K562 (cell line): ENCODE data around the gene SMIM10L2A. TPM values are rescaled to one million over a fixed set of nuclear protein-coding genes. Genes with fewer than 3 reads are reported as not detected.

Experiments
- ATAC-seq: fragments of 200-7000 bp; cut with Tn5 transposase; 3 replicates; pipeline ENCODE4 v1.9.1; 2020; ENCODE audit warnings: moderate library complexity
- BruUV-seq: library from RNA; stranded (reverse); fragments of 400-500 nt; replicated peaks from 2 replicates; lab custom pipeline; 2021; lab: Mats Ljungman, UMichigan
- CTCF ChIA-PET: fragments of 300-600 bp; formaldehyde crosslinking; extraction: SDS; loops from one replicate; lab custom pipeline; 2021; ENCODE audit warnings: low intra/inter-chr PET ratio; lab: Yijun Ruan, JAX
- POLR2A ChIA-PET: fragments of 300-600, 350-650 bp; sonication (Branson Sonifier 250); formaldehyde crosslinking; extraction: SDS; loops from one replicate; lab custom pipeline; 2021; ENCODE audit warnings: antibody characterized with exemption, inconsistent platforms; lab: Yijun Ruan, JAX
- DNase-seq, 4 experiments: peaks; one replicate each; pipeline versions ENCODE4 v3.0.0 to v3.0.0-alpha.2; 2011 to 2018; ENCODE audit warnings: low spot score in 3 of 4, mixed read lengths in 3 of 4; ENCODE audit errors: extremely low read depth in 1 of 4
- FAIRE-seq: peaks from 2 replicates; lab custom pipeline; 2011; peaks lifted over from hg19 to GRCh38; lab: Jason Lieb, UNC
- H2AFZ ChIP-seq: 2 replicates; pipeline ENCODE4 v1.6.0; 2011; ENCODE audit warnings: low read depth, low read length, control low read depth, inconsistent platforms
- H3K27ac ChIP-seq: fragments of 200-600 bp; 3 replicates; pipeline ENCODE4 v1.8.0; 2011; ENCODE audit warnings: low read depth, mild to moderate bottlenecking, control low read depth, inconsistent platforms, low read length, moderate library complexity, mixed read lengths; ENCODE audit errors: extremely low read depth
- H3K27me3 ChIP-seq, 2 experiments: fragments of 300-600 bp in 1 of 2; 2 replicates in 1 of 2; 3 replicates in 1 of 2; pipeline versions ENCODE4 v1.6.0 to v1.8.0; 2011; ENCODE audit warnings: inconsistent platforms in 2 of 2, low read length in 2 of 2, mild to moderate bottlenecking in 1 of 2, mixed read lengths in 1 of 2, moderate library complexity in 1 of 2; ENCODE audit not compliant: control insufficient read depth in 2 of 2, insufficient read depth in 2 of 2
- H3K36me3 ChIP-seq: fragments of 300-600 bp; 3 replicates; pipeline ENCODE4 v1.8.0; 2011; ENCODE audit warnings: mild to moderate bottlenecking, low read length, inconsistent platforms; ENCODE audit not compliant: control insufficient read depth, insufficient read depth
- H3K4me1 ChIP-seq, 2 experiments: fragments of 200-600 bp in 1 of 2; replicated peaks in 1 of 2; 2 replicates in 1 of 2; 3 replicates in 1 of 2; pipeline versions ENCODE4 v1.5.1 to v1.8.0; 2011; ENCODE audit warnings: inconsistent platforms in 2 of 2, low read length in 2 of 2, mild to moderate bottlenecking in 1 of 2, mixed read lengths in 1 of 2, moderate library complexity in 1 of 2; ENCODE audit not compliant: control insufficient read depth in 2 of 2, insufficient read depth in 2 of 2
- H3K4me2 ChIP-seq: 2 replicates; pipeline ENCODE4 v1.6.1; 2011; ENCODE audit warnings: low read length, control low read depth, inconsistent platforms, mixed read lengths; ENCODE audit not compliant: insufficient read depth
- H3K4me3 ChIP-seq: fragments of 200-600 bp; sonication (generic), shearing (Covaris generic); 2 replicates; pipeline ENCODE4 v1.5.1; 2016; ENCODE audit warnings: control low read depth, inconsistent platforms
- H3K79me2 ChIP-seq: fragments of 200-600 bp; 3 replicates; pipeline ENCODE4 v1.8.0; 2011; ENCODE audit warnings: low read length, inconsistent platforms; ENCODE audit not compliant: control insufficient read depth, insufficient read depth
- H3K9ac ChIP-seq, 2 experiments: 2 replicates each; pipeline versions ENCODE4 v1.6.0 to v1.6.1; 2011; ENCODE audit warnings: low read depth in 2 of 2, low read length in 2 of 2, control low read depth in 1 of 2, inconsistent platforms in 1 of 2, mild to moderate bottlenecking in 1 of 2, mixed read lengths in 1 of 2; ENCODE audit not compliant: insufficient read depth in 1 of 2
- H3K9me1 ChIP-seq: one replicate; pipeline ENCODE4 v1.6.0; 2011; ENCODE audit warnings: inconsistent platforms, mild to moderate bottlenecking, low read length, moderate library complexity; ENCODE audit not compliant: control insufficient read depth, insufficient read depth
- H3K9me3 ChIP-seq: replicated peaks from 2 replicates; pipeline ENCODE4 v1.5.1; 2011; ENCODE audit warnings: low read depth, low read length, inconsistent platforms; ENCODE audit not compliant: control insufficient read depth, insufficient read depth
- H4K20me1 ChIP-seq: replicated peaks from 2 replicates; pipeline ENCODE4 v1.6.1; 2011; ENCODE audit warnings: low read length, inconsistent platforms, mixed read lengths; ENCODE audit not compliant: control insufficient read depth, insufficient read depth
- BRF1 ChIP-seq: IDR thresholded peaks from 3 replicates; pipeline ENCODE4 v1.6.1; 2011; ENCODE audit warnings: borderline replicate concordance, mild to moderate bottlenecking; ENCODE audit not compliant: insufficient read length; ENCODE audit errors: extremely low read depth
- CCAR2 ChIP-seq: fragments of 200-400 bp; formaldehyde crosslinking; IDR thresholded peaks from 2 replicates; pipeline ENCODE4 v1.6.1; 2017; ENCODE audit warnings: mild to moderate bottlenecking, low read depth, low read length
- ETV6 ChIP-seq, 3 experiments: fragments of 150-350 bp in 1 of 3; sonication (generic) in 1 of 3; formaldehyde crosslinking in 1 of 3; IDR thresholded peaks; 2 replicates each; pipeline versions ENCODE4 v1.6.1 to v1.8.0; 2014 to 2022; ENCODE audit warnings: borderline replicate concordance in 2 of 3, low read depth in 2 of 3, antibody characterized with exemption in 1 of 3, low read length in 1 of 3, mild to moderate bottlenecking in 1 of 3, missing genetic modification reagents in 1 of 3
- HLTF ChIP-seq: fragments of 450-650 bp; IDR thresholded peaks from 2 replicates; pipeline ENCODE4 v1.6.1; 2016
- LCOR ChIP-seq: sonication (generic); formaldehyde crosslinking; IDR thresholded peaks from 2 replicates; pipeline ENCODE4 v1.8.0; 2022; ENCODE audit warnings: mild to moderate bottlenecking, missing genetic modification reagents
- PPARD ChIP-seq: fragments of 250-450 bp; sonication (Bioruptor Pico); IDR thresholded peaks from 2 replicates; pipeline ENCODE4 v1.8.0; 2022; ENCODE audit warnings: inconsistent platforms, mild to moderate bottlenecking, moderate library complexity
- SMC3 ChIP-seq: conservative IDR thresholded peaks from 2 replicates; pipeline ENCODE4 v1.6.1; 2011; ENCODE audit warnings: low read depth, low read length, improper control_type of control experiment; ENCODE audit not compliant: insufficient read depth
- STAT6 ChIP-seq: sonication (generic); formaldehyde crosslinking; IDR thresholded peaks from 2 replicates; pipeline ENCODE4 v1.8.1; 2023; ENCODE audit warnings: mild to moderate bottlenecking, missing genetic modification reagents
- TARDBP ChIP-seq: fragments of 450-650 bp; IDR thresholded peaks from 2 replicates; pipeline ENCODE4 v1.6.1; 2016
- TRIM24 ChIP-seq, 2 experiments: fragments of 450-650 bp; IDR thresholded peaks; 2 replicates each; pipeline ENCODE4 v1.6.1; 2016
- U2AF2 ChIP-seq: fragments of 200-400 bp; formaldehyde crosslinking; optimal IDR thresholded peaks from 2 replicates; pipeline ENCODE3; 2017; ENCODE audit warnings: low read depth, mild to moderate bottlenecking, low read length
- WHSC1 ChIP-seq: IDR thresholded peaks from one replicate; pipeline ENCODE4 v1.6.1; 2012; ENCODE audit warnings: low read length, control low read depth, inconsistent platforms
- ZFP30 ChIP-seq: fragments of 250-450 bp; sonication (Bioruptor Pico); IDR thresholded peaks from 2 replicates; pipeline ENCODE4 v1.8.0; 2022; ENCODE audit warnings: moderate library complexity, mild to moderate bottlenecking, inconsistent platforms, borderline replicate concordance
- ZNF232 ChIP-seq: sonication (generic); formaldehyde crosslinking; IDR thresholded peaks from 2 replicates; pipeline ENCODE4 v1.8.0; 2022; ENCODE audit warnings: mild to moderate bottlenecking, missing genetic modification reagents
- ZNF436 ChIP-seq: fragments of 250-450, 450-650 bp; sonication (Bioruptor Pico); formaldehyde crosslinking; IDR thresholded peaks from 2 replicates; pipeline ENCODE4 v1.7.0; 2020; ENCODE audit warnings: mild to moderate bottlenecking
- ZNF780A ChIP-seq: fragments of 250-450 bp; sonication (Bioruptor Pico); IDR thresholded peaks from 2 replicates; pipeline ENCODE4 v1.5.0; 2021; ENCODE audit warnings: mild to moderate bottlenecking
- ZNF79 ChIP-seq: fragments of 250-450 bp; sonication (Bioruptor Pico); IDR thresholded peaks from 2 replicates; pipeline ENCODE4 v1.4.0; 2020; ENCODE audit warnings: low read depth, mild to moderate bottlenecking, moderate library complexity
- WGBS: fragments of 100-300 bp; shearing (Covaris generic); methylation state at CpG from one replicate; pipeline ENCODE4 v1.1.6; 2016; ENCODE audit warnings: low coverage, mixed read lengths; ENCODE audit not compliant: insufficient coverage; ENCODE audit errors: missing lambda C conversion rate; 5-methylcytosine and 5-hydroxymethylcytosine counted together
- in situ Hi-C: fragments of 300-500 bp; cut with MboI; formaldehyde crosslinking; loops from 4 replicates; pipeline ENCODE4 v1.15.0; 2018; ENCODE audit warnings: inconsistent platforms, mixed read lengths
- intact Hi-C: fragments of 100-400 bp; cut with micrococcal nuclease; formaldehyde crosslinking; loops from 2 replicates; pipeline ENCODE4 v1.14.2; 2022
- polyA plus RNA-seq, 8 experiments: library from polyadenylated mRNA; depleted of rRNA in 4 of 8; stranded (reverse) in 5 of 8; unstranded in 3 of 8; fragments of >200 nt; fragmentation: Nextera tagmentation in 2 of 8; fragmentation: Illumina TruSeq in 1 of 8; extraction: Ambion mirVana in 2 of 8; extraction: Trizol in 1 of 8; gene quantifications; 2 replicates each; pipeline versions ENCODE4 v1.2.1 to v1.2.3, GENCODE V29; 2011 to 2014; ENCODE audit warnings: inconsistent platforms in 1 of 8, missing spikeins in 1 of 8
- total RNA-seq, 7 experiments: library from RNA; depleted of rRNA in 6 of 7; stranded (reverse); fragments of >200 nt in 6 of 7; fragmentation: Illumina TruSeq in 2 of 7; extraction: Trizol in 2 of 7; gene quantifications; 2 replicates each; pipeline versions ENCODE4 v1.2.1 to v1.2.3, GENCODE V29; 2011 to 2021; ENCODE audit warnings: low replicate concordance in 1 of 7

The SMIM10L2A gene
- total and polyA plus RNA-seq, 9 of the 15 experiments (the other 6 are each of a cell fraction or from before 2014, with no cell fraction given): 0.03 to 0.14 (median 0.09) TPM; not detected in 2

- no peak for TF ChIP-seq ZNF780A (CRISPR knock-in tag)
- no peak for TF ChIP-seq TRIM24 (IDR thresholded peaks at IDR 0.05)
- no peak for TF ChIP-seq LCOR (CRISPR knock-in tag)
- TF ChIP-seq ZNF436 (CRISPR knock-in tag): no peak
- no peak for TF ChIP-seq U2AF2
- TF ChIP-seq BRF1: no peak
- no peak for TF ChIP-seq ZNF79 (CRISPR knock-in tag)
These were observed 15.5 kb downstream of the SMIM10L2A start (continued) for GRCh38 chrX:135436966-135437866.

DNA sequence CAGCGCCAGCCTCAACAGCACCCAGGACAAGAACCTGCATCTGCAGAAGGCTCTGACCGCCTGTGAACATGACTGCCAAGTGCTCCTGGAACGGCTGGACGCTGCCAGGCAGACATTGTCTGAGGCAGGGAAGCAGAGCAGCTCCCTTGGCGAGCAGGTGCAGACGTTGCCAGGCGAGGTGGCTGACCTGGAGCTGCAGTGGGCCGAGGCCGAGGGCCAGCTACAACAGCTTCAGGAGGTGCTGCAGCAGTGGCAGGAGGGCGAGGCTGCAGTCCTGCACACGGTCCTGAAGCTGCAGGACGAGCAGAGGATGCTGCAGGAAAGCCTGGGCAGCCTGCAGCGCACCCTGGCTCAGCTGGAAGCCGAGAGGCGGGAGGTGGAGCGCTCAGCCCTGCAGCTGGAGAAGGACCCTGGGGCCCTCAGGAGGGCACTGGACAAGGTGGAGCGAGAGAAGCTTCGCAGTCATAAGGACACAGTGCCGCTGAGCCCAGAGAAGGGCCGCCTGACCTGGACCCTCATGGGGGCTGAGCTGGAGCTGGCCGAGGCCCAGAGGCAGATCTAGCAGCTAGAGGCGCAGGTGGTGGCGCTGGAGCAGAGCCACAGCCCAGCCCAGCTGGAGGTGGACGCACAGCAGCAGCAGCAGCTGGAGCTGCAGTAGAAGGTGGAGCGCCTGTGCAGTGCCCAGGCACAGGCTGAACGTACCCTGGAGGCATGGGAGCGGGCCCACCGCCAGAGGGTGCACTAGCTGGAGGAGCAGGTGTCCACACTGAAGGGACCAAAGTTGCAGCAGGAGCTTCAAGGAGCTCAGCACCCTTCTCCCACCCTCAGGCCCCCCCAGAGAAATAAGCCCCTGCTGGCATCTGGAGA lies 16.4 kb downstream of the SMIM10L2A start:
- no peaks in the 10 kb centered on the region for H3K79me2 ChIP-seq
- H3K9ac ChIP-seq: no peak overlapping the region
- no peaks in the 10 kb centered on the region for H4K20me1 ChIP-seq
- ATAC-seq (peak; percentile 93), DNase-seq (peak; percentile 14 to 43 (median 28)), FAIRE-seq (no peak)
- no peak overlapping the region for H2AFZ ChIP-seq
- H3K4me1 ChIP-seq: peaks cover 0 to 22% of the 10 kb centered on the region in 2 experiments; a peak in 1 of 5 replicates
- H3K36me3 ChIP-seq: no peaks in the 10 kb centered on the region
- in situ Hi-C loops (no loop called here), intact Hi-C loops (no loop called here)
- ChIA-PET CTCF (interaction anchor here (0.7 kb wide), 1 partner anchor 359 kb away, joined by 3 read pairs; no protein-coding TSS in a partner anchor), POLR2A (interaction anchor here (0.7 to 1.1 kb wide), 2 partner anchors 15 to 29 kb away, joined by 3 to 4 read pairs; no protein-coding TSS in a partner anchor)
- H3K4me3 ChIP-seq: no peak overlapping the region
- WGBS: 0% methylated on average over 11 of the region's 28 CpGs
- H3K9me1 ChIP-seq: no peaks in the 10 kb centered on the region
- peaks cover 6 to 58% of the 10 kb centered on the region in 2 experiments; a peak in 3 of 5 replicates for H3K27me3 ChIP-seq
- H3K9me3 ChIP-seq: no peaks in the 10 kb centered on the region
- H3K4me2 ChIP-seq: no peak overlapping the region
- no peak overlapping the region for H3K27ac ChIP-seq
- no TSS peak for BruUV-seq
- TF ChIP-seq SMC3: peak; percentile 49; the same call in 1 of the 2 replicates
- no peak for TF ChIP-seq ZNF232
- no peak for TF ChIP-seq STAT6 (CRISPR knock-in tag)
- TF ChIP-seq HLTF: no peak
- TF ChIP-seq ETV6 (IDR thresholded peaks at IDR 0.05; ENCODE audit: borderline replicate concordance in 1 of 2, low read depth in 2 of 2, low read length in 1 of 2): no peak
- TF ChIP-seq ETV6 (CRISPR knock-in tag; IDR thresholded peaks at IDR 0.05; ENCODE audit: borderline replicate concordance): no peak
- TF ChIP-seq TARDBP: no peak
- no peak for TF ChIP-seq WHSC1
- no peak for TF ChIP-seq CCAR2
- no peak for TF ChIP-seq PPARD (CRISPR knock-in tag)
- TF ChIP-seq ZFP30 (CRISPR knock-in tag): no peak
